Mesenchymal stem cell (in vitro differentiated cells and primary cell): ENCODE data around the gene RGL3.

Experiments
- DNase-seq: peaks from one replicate; pipeline ENCODE4 v3.0.0-alpha.2; 2013
- H2AFZ ChIP-seq: one replicate; pipeline ENCODE4 v1.6.1; 2013; ENCODE audit warnings: low read depth, mild to moderate bottlenecking, control low read depth, inconsistent platforms, low read length, moderate library complexity
- H2AK5ac ChIP-seq: 2 replicates; pipeline ENCODE4 v1.6.1; 2013; ENCODE audit warnings: low read length, moderate library complexity, mild to moderate bottlenecking, inconsistent platforms; ENCODE audit not compliant: severe bottlenecking
- H2BK120ac ChIP-seq: one replicate; pipeline ENCODE4 v1.6.1; 2013; ENCODE audit warnings: low read depth, mild to moderate bottlenecking, inconsistent platforms, low read length, moderate library complexity
- H2BK12ac ChIP-seq, 2 experiments: one replicate each; pipeline ENCODE4 v1.6.1; 2013; ENCODE audit warnings: inconsistent platforms in 2 of 2, low read length in 2 of 2, mild to moderate bottlenecking in 2 of 2, moderate library complexity in 2 of 2, control low read depth in 1 of 2
- H2BK15ac ChIP-seq: one replicate; pipeline ENCODE4 v1.6.1; 2013; ENCODE audit warnings: mild to moderate bottlenecking, low read depth, inconsistent platforms; ENCODE audit not compliant: poor library complexity, severe bottlenecking
- H2BK5ac ChIP-seq: 2 replicates; pipeline ENCODE4 v1.6.1; 2013; ENCODE audit warnings: low read depth, mild to moderate bottlenecking, low read length, control low read depth, inconsistent platforms; ENCODE audit not compliant: poor library complexity, severe bottlenecking
- H3K14ac ChIP-seq, 2 experiments: one replicate each; pipeline ENCODE4 v1.6.1; 2013; ENCODE audit warnings: inconsistent platforms in 2 of 2, low read length in 2 of 2, control low read depth in 1 of 2, mild to moderate bottlenecking in 1 of 2, moderate library complexity in 1 of 2
- H3K18ac ChIP-seq, 2 experiments: one replicate each; pipeline ENCODE4 v1.6.1; 2013; ENCODE audit warnings: inconsistent platforms in 2 of 2, low read length in 2 of 2, control low read depth in 1 of 2, low read depth in 1 of 2, mild to moderate bottlenecking in 1 of 2
- H3K23ac ChIP-seq, 2 experiments: one replicate each; pipeline ENCODE4 v1.6.1; 2013; ENCODE audit warnings: inconsistent platforms in 2 of 2, low read length in 2 of 2, mild to moderate bottlenecking in 2 of 2, moderate library complexity in 2 of 2, control low read depth in 1 of 2
- H3K27ac ChIP-seq: 2 replicates; pipeline ENCODE4 v1.5.1; 2013; ENCODE audit warnings: mild to moderate bottlenecking, moderate library complexity, low read length, control low read depth, inconsistent platforms; ENCODE audit not compliant: poor library complexity, severe bottlenecking
- H3K27me3 ChIP-seq, 2 experiments: 2 replicates each; pipeline versions ENCODE4 v1.6.1 to v1.7.0; 2013; ENCODE audit warnings: low read length in 2 of 2, mild to moderate bottlenecking in 2 of 2, moderate library complexity in 2 of 2, control low read depth in 1 of 2, inconsistent platforms in 1 of 2; ENCODE audit not compliant: control insufficient read depth in 1 of 2, insufficient read depth in 1 of 2
- H3K36me3 ChIP-seq, 2 experiments: 2 replicates each; pipeline versions ENCODE4 v1.6.1 to v1.7.0; 2013; ENCODE audit warnings: low read length in 2 of 2, control low read depth in 1 of 2, inconsistent platforms in 1 of 2, low read depth in 1 of 2, mild to moderate bottlenecking in 1 of 2; ENCODE audit not compliant: insufficient read depth in 2 of 2, control insufficient read depth in 1 of 2
- H3K4ac ChIP-seq, 2 experiments: one replicate each; pipeline ENCODE4 v1.6.1; 2013; ENCODE audit warnings: inconsistent platforms in 2 of 2, low read length in 2 of 2, mild to moderate bottlenecking in 2 of 2, moderate library complexity in 2 of 2, control low read depth in 1 of 2, low read depth in 1 of 2
- H3K4me1 ChIP-seq: 2 replicates; pipeline ENCODE4 v1.6.1; 2013; ENCODE audit warnings: low read depth, low read length, control low read depth; ENCODE audit not compliant: control insufficient read depth, insufficient read depth
- H3K4me2 ChIP-seq: 2 replicates; pipeline ENCODE4 v1.6.1; 2013; ENCODE audit warnings: low read length, mild to moderate bottlenecking, inconsistent platforms; ENCODE audit not compliant: poor library complexity, severe bottlenecking
- H3K4me3 ChIP-seq, 2 experiments: 2 replicates each; pipeline versions ENCODE4 v1.5.1 to v1.7.0; 2013; ENCODE audit warnings: low read length in 2 of 2, mild to moderate bottlenecking in 2 of 2, control low read depth in 1 of 2, low read depth in 1 of 2; ENCODE audit not compliant: insufficient read depth in 1 of 2
- H3K79me1 ChIP-seq: replicated peaks from 2 replicates; pipeline ENCODE4 v1.6.1; 2013; ENCODE audit warnings: mild to moderate bottlenecking, control low read depth, low read length, inconsistent platforms; ENCODE audit not compliant: poor library complexity, severe bottlenecking
- H3K9ac ChIP-seq: 2 replicates; pipeline ENCODE4 v1.7.0; 2013; ENCODE audit warnings: mild to moderate bottlenecking, low read length, moderate library complexity
- H3K9me3 ChIP-seq: 2 replicates; pipeline ENCODE4 v1.7.0; 2013; ENCODE audit warnings: mild to moderate bottlenecking, low read length; ENCODE audit not compliant: control insufficient read depth
- H4K8ac ChIP-seq: one replicate; pipeline ENCODE4 v1.6.1; 2013; ENCODE audit warnings: inconsistent platforms, mild to moderate bottlenecking, low read length, moderate library complexity
- H4K91ac ChIP-seq: one replicate; pipeline ENCODE4 v1.6.1; 2013; ENCODE audit warnings: mild to moderate bottlenecking, low read length, inconsistent platforms
- WGBS: methylation state at CpG from one replicate; pipeline ENCODE4 v1.1.7; 2013; ENCODE audit warnings: mixed read lengths; 5-methylcytosine and 5-hydroxymethylcytosine counted together

Gene RGL3

DNA sequence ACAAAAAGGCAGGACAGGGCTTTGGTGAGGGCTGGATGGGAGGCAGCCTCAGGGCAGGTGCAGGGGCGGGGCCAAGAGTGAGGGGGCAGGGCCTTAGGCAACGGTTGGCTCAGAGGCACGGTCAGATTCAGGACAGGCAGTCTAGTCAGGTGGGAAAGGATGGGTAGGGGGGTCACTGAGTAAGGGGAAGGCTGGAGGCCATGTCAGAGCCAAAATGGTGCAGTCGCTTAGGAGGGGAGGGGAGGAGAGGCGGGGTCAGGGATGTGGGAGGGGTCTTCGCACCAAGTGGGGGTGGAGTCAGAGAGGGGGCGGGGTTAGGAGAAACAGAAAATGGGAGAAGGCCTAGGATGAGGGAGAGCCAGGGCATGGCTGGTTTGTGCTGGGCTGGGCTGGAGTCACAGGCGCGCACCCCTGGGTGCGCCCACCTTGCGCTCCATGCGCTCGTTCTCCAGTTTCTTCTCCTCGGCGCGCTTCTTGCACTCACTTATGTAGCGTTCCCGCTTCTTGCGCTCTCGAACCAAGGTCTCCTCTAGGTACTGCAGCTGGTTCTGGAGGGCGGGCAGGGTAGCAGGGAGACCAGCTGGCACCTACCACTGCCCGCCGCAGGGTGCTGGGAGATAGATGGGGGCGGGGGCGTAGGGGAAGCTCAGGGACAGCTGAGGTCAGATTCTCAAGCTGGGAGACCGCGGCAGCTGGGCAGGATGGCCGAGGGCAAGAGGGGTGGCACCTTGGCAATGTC, 6.8 kb upstream of the RGL3 start:
- H4K91ac ChIP-seq = no peak overlapping the region

GRCh38 chr19:11423791-11424181, 4.7 kb upstream of the RGL3 start:
- H3K14ac ChIP-seq = no peak overlapping the region
- no peak overlapping the region for H4K91ac ChIP-seq
- H3K79me1 ChIP-seq = no peaks in the 10 kb centered on the region
- H3K9ac ChIP-seq = no peak overlapping the region
- peaks cover 27% of the 10 kb centered on the region for H3K4me1 ChIP-seq
- no peaks in the 10 kb centered on the region for H3K9me3 ChIP-seq
- H2AFZ ChIP-seq = no peak overlapping the region
- H3K23ac ChIP-seq = no peak overlapping the region
- H3K27ac ChIP-seq = no peak overlapping the region
- H3K27me3 ChIP-seq = peaks cover 51 to 52% of the 10 kb centered on the region in 2 experiments
- H3K4me2 ChIP-seq = no peak overlapping the region
- H3K18ac ChIP-seq = no peak overlapping the region
- no peak overlapping the region for H4K8ac ChIP-seq
- H2AK5ac ChIP-seq = no peak overlapping the region
- WGBS = 69% methylated on average over 22 of the region's 22 CpGs
- no peak overlapping the region for H3K4me3 ChIP-seq
- H2BK15ac ChIP-seq = no peak overlapping the region
- DNase-seq = no peak
- H2BK12ac ChIP-seq = no peak overlapping the region
- no peak overlapping the region for H3K4ac ChIP-seq
- H2BK120ac ChIP-seq = no peak overlapping the region
- H2BK5ac ChIP-seq = no peak overlapping the region
- peaks cover 0 to 2% of the 10 kb centered on the region in 2 experiments for H3K36me3 ChIP-seq

More for the DNA sequence above, 6.8 kb upstream of the RGL3 start:
- Histone ChIP-seq H3K4me3 (no peak overlapping the region), H3K14ac (no peak overlapping the region), H4K8ac (no peak overlapping the region), H3K4ac (no peak overlapping the region), H2BK12ac (peak overlapping the region in 1 of 2 experiments; percentile 38), H3K36me3 (peaks cover 0 to 2% of the 10 kb centered on the region in 2 experiments), H3K4me1 (peaks cover 13% of the 10 kb centered on the region), H3K18ac (no peak overlapping the region), H2BK120ac (no peak overlapping the region), H3K23ac (no peak overlapping the region), H2AFZ (no peak overlapping the region), H3K9ac (no peak overlapping the region), H3K79me1 (no peaks in the 10 kb centered on the region), H2BK5ac (no peak overlapping the region), H2BK15ac (no peak overlapping the region), H3K27me3 (peaks cover 30 to 33% of the 10 kb centered on the region in 2 experiments), H2AK5ac (no peak overlapping the region), H3K9me3 (no peaks in the 10 kb centered on the region), H3K4me2 (no peak overlapping the region), H3K27ac (no peak overlapping the region)
- no peak for DNase-seq
- WGBS = 92% methylated on average over 27 of the region's 28 CpGs

DNA sequence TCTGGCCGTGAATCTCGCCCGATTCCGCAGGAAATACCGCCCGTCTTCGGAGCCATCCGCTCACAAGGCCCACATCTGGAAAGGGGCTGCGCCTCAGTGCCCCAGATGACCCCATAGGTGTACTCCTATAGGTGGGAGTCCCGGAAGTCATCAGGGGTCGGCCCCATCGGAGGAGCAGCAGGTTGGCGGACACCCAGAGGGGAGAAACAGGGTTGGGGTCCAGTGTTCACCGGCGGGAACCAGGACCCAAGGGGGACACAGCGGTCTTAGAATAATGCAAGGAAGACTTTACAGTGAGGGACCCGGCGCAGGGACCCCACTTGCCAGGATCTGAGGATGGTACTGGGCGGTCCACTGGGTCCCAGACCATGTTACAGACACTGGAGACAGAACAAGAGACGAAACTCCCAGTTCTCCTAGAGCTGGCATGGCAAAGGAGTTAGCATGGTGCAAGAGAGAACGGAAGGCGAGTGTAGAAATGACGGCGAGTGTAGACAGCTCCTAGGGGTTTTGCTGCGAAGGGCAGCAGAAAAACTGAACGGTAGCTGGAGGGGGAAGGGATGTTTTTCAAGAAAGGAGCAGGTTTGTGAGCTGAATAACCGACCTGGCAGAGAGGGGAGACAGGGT, 4.2 kb upstream of the RGL3 start:
- no peak overlapping the region for H3K9ac ChIP-seq
- no peak overlapping the region for H3K18ac ChIP-seq
- H2BK12ac ChIP-seq = no peak overlapping the region
- no peak overlapping the region for H4K8ac ChIP-seq
- H3K9me3 ChIP-seq = no peaks in the 10 kb centered on the region
- no peak overlapping the region for H2BK15ac ChIP-seq
- peaks cover 56 to 57% of the 10 kb centered on the region in 2 experiments for H3K27me3 ChIP-seq
- no peak overlapping the region for H2BK120ac ChIP-seq
- H4K91ac ChIP-seq = no peak overlapping the region
- no peak overlapping the region for H3K27ac ChIP-seq
- 86% methylated on average over 27 of the region's 27 CpGs for WGBS
- no peak overlapping the region for H3K4me2 ChIP-seq
- no peak overlapping the region for H3K14ac ChIP-seq
- no peaks in the 10 kb centered on the region for H3K79me1 ChIP-seq
- H3K4ac ChIP-seq = no peak overlapping the region
- no peak overlapping the region for H2AK5ac ChIP-seq
- H3K4me3 ChIP-seq = no peak overlapping the region
- H2AFZ ChIP-seq = no peak overlapping the region
- no peak overlapping the region for H2BK5ac ChIP-seq
- DNase-seq = no peak
- no peak overlapping the region for H3K23ac ChIP-seq
- peaks cover 33% of the 10 kb centered on the region for H3K4me1 ChIP-seq
- peaks cover 0 to 2% of the 10 kb centered on the region in 2 experiments for H3K36me3 ChIP-seq
